ENCODE measurements around the gene POU2F2. TPM values are rescaled to one million over a fixed set of nuclear protein-coding genes. Genes with fewer than 3 reads are reported as not detected.

Gene POU2F2
- total and polyA plus RNA-seq, 11 donors: 0.16 to 10.1 (median 0.61) TPM

DNA sequence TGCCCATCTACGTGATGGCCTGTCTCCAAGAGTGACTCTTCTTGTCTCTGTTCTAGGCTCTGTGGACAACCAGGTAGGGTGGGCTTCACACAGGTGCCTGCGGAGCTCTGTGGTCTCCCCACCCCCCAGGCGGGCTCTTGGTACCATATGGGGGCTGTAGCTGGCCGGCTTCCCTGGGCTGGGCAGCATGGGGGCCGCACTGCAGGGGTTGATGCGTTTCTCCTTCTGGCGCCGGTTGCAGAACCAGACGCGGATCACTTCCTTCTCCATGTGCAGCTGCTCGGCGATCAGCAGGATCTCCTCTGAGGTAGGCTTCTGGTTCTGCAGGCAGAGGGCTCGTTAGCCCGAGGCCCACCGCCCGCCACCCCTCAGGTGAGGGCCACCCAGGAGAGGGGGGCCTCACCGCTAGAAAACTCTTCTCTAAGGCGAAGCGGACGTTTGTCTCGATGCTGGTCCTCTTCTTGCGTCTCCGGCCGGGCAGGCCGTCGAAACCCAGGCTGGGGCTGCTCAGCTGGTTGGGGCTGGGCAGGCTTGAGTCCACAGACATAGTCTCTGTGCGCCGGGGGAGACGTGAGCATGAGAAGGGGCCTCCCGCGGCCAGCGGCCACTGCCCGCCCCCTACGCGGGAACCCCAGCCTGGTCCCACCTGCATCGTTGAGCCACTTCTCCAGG lies 37.0 kb downstream of the POU2F2 start:
- intact Hi-C loops (cut with DNase I): no loop called here

DNA sequence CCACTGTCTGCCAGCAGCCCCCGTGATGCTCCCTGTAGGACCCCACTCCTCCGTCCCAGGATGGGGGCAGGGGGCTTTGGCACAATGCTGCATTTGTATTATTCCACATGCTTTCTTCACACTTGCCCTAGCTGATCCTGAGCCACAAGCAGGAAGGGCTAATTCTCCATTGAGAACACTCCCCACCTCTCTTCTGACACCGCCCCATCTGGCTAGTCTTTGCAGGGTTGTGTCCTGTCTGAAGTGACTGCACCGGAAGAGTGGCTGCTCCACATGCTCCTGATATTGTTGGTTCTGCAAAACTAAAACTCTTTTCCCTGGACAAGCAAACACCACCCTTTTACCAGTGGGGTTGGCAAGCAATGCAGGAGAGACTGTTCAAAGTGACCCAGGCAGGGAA lies 38.3 kb downstream of the POU2F2 start:
- no peak for TF ChIP-seq POLR2A (IDR thresholded peaks at IDR 0.05)
- TF ChIP-seq, protein P1, sequence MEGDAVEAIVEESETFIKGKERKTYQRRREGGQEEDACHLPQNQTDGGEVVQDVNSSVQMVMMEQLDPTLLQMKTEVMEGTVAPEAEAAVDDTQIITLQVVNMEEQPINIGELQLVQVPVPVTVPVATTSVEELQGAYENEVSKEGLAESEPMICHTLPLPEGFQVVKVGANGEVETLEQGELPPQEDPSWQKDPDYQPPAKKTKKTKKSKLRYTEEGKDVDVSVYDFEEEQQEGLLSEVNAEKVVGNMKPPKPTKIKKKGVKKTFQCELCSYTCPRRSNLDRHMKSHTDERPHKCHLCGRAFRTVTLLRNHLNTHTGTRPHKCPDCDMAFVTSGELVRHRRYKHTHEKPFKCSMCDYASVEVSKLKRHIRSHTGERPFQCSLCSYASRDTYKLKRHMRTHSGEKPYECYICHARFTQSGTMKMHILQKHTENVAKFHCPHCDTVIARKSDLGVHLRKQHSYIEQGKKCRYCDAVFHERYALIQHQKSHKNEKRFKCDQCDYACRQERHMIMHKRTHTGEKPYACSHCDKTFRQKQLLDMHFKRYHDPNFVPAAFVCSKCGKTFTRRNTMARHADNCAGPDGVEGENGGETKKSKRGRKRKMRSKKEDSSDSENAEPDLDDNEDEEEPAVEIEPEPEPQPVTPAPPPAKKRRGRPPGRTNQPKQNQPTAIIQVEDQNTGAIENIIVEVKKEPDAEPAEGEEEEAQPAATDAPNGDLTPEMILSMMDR (IDR thresholded peaks at IDR 0.05): no peak
- peaks cover 0 to 33% (median 13%) of the 10 kb centered on the region in 9 donors for H3K27me3 ChIP-seq

More for the DNA sequence above, 37.0 kb downstream of the POU2F2 start:
- TF ChIP-seq, protein P1 (IDR thresholded peaks at IDR 0.05): no peak
- no peak for TF ChIP-seq POLR2A (IDR thresholded peaks at IDR 0.05)
- DNase-seq (no peak), ATAC-seq (no peak)
- no peak overlapping the region for H3K4me3 ChIP-seq
- peaks cover 0 to 19% (median 0%) of the 10 kb centered on the region in 12 donors for H3K4me1 ChIP-seq
- peaks cover 0 to 40% (median 0%) of the 10 kb centered on the region in 9 donors for H3K36me3 ChIP-seq
- 74 to 83% (median 82%) methylated on average over 35 to 36 of the region's 36 CpGs for WGBS, 4 donors
- no peaks in the 10 kb centered on the region for H3K9me3 ChIP-seq
- peak overlapping the region in 1 of 12 donors; percentile 37 for H3K27ac ChIP-seq
- peaks cover 0 to 33% (median 13%) of the 10 kb centered on the region in 9 donors for H3K27me3 ChIP-seq

DNA sequence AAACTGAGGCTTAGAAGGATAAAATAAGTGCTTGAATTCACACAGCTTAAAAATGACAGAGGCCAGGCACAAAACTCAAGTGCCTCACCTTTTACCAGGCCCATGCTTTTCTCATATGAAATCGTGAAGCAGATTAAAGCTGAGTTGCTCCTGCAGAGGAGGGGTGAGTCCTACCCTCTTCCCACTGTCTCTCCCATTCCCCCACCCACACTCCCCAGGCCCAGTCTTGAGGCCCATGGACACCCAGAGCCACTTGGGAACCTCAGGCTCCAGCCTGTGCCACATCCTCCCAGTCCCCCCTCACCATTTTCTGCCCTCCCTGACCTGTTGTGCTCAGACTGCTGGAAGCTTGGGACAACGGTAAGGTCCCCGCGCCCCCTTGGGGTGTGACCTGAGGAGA lies 38.7 kb downstream of the POU2F2 start:
- H3K4me3 ChIP-seq: no peak overlapping the region
- TF ChIP-seq, protein P1 (IDR thresholded peaks at IDR 0.05): no peak
- TF ChIP-seq POLR2A (IDR thresholded peaks at IDR 0.05): no peak
- H3K27me3 ChIP-seq: peaks cover 0 to 33% (median 13%) of the 10 kb centered on the region in 9 donors
- H3K27ac ChIP-seq: no peak overlapping the region
- no peak for ATAC-seq
- WGBS, 4 donors: 48 to 59% (median 58%) methylated on average over 4 of the region's 4 CpGs
- H3K36me3 ChIP-seq: peaks cover 0 to 27% (median 0%) of the 10 kb centered on the region in 9 donors
- intact Hi-C loops (cut with DNase I): no loop called here
- H3K4me1 ChIP-seq: peaks cover 0 to 27% (median 0%) of the 10 kb centered on the region in 12 donors
- H3K9me3 ChIP-seq: no peaks in the 10 kb centered on the region
- no peak for DNase-seq

More for the DNA sequence above, 38.3 kb downstream of the POU2F2 start:
- Histone ChIP-seq H3K4me3 (no peak overlapping the region), H3K27ac (no peak overlapping the region), H3K4me1 (peaks cover 0 to 23% (median 0%) of the 10 kb centered on the region in 12 donors), H3K9me3 (no peaks in the 10 kb centered on the region), H3K36me3 (peaks cover 0 to 31% (median 0%) of the 10 kb centered on the region in 9 donors)
- DNase-seq (no peak), ATAC-seq (no peak)
- intact Hi-C loops (cut with DNase I): no loop called here
- 54 to 62% (median 56%) methylated on average over 4 of the region's 4 CpGs for WGBS, 4 donors

DNA sequence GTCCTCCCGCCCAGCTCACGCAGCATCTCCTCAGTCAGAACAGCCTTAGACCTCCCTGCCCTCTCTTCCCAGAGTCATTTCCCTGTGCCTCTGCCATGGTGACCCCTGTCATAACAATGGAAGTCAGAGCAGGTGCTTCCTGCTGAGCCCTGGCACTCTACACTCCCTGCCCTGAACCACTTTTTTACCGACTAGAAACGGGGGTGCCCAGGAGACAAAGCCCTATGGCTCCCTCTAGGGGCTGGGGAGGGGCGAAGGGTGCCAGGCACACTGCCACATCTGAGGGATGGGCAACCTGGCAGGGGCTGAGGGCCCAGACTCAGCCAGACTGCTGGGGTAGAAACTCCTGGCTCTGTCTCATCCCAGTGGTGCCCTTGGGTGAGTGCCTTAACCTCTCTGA lies 39.9 kb downstream of the POU2F2 start:
- intact Hi-C loops (cut with DNase I): no loop called here
- no peaks in the 10 kb centered on the region for H3K9me3 ChIP-seq
- ATAC-seq: peak in 3 of 4 donors; percentile 55 to 63 (median 57)
- no peak overlapping the region for H3K4me3 ChIP-seq
- H3K4me1 ChIP-seq: peaks cover 0 to 34% (median 0%) of the 10 kb centered on the region in 12 donors
- TF ChIP-seq, protein P1 (IDR thresholded peaks at IDR 0.05): peak; percentile 16 to 51 (median 38)
- TF ChIP-seq POLR2A (IDR thresholded peaks at IDR 0.05): no peak
- H3K27ac ChIP-seq: no peak overlapping the region
- DNase-seq: no peak
- peaks cover 0 to 22% (median 0%) of the 10 kb centered on the region in 9 donors for H3K36me3 ChIP-seq
- WGBS, 4 donors: 28 to 38% (median 30%) methylated on average over 4 to 5 of the region's 5 CpGs
- peaks cover 0 to 31% (median 13%) of the 10 kb centered on the region in 9 donors for H3K27me3 ChIP-seq
